Fibroblast of peridontal ligament (primary cell): Measurements from ENCODE around the gene MAGEL2.
"Not testable (repeated sequence)": the region's sequence is repeated elsewhere in the genome, so short reads cannot be mapped to it uniquely, and the experiment has no call there.

Experiments used
- DNase-seq: peaks from one replicate; pipeline ENCODE4 v3.0.0-alpha.2; 2010; ENCODE audit errors: extremely low read depth

MAGEL2 gene

GRCh38 chr15:23606226-23606625 lies 41.4 kb downstream of the MAGEL2 start:
- DNase-seq, result no peak

- no peak for DNase-seq
These were observed 45.5 kb downstream of the MAGEL2 start for GRCh38 chr15:23602124-23602523.

- no peak for DNase-seq
These were observed 48.6 kb downstream of the MAGEL2 start for GRCh38 chr15:23599053-23599452.

GRCh38 chr15:23597278-23597677 lies 50.4 kb downstream of the MAGEL2 start:
- DNase-seq, result not testable (repeated sequence)

- DNase-seq, result no peak
These were observed 50.9 kb downstream of the MAGEL2 start for GRCh38 chr15:23596736-23597135.

- no peak for DNase-seq
These were observed 52.3 kb downstream of the MAGEL2 start for GRCh38 chr15:23595368-23595767.

- no peak for DNase-seq
These were observed 53.4 kb downstream of the MAGEL2 start for GRCh38 chr15:23594252-23594770.
